CD4-positive, alpha-beta T cell treated with Interleukin-4 for 1 hour (primary cell): ENCODE measurements around the gene COL17A1.

Experiments
- DNase-seq, 2 donors: peaks; one replicate each; pipeline ENCODE4 v3.0.0-alpha.2; 2020 to 2022

Gene COL17A1

GRCh38 chr10:104092749-104093148 lies 7.1 kb upstream of the COL17A1 start:
- no peak for DNase-seq

- no peak for DNase-seq
These were observed 4.9 kb upstream of the COL17A1 start for GRCh38 chr10:104090611-104091010.

- DNase-seq = no peak
These were observed 3.9 kb upstream of the COL17A1 start for GRCh38 chr10:104089621-104090020.

GRCh38 chr10:104088239-104088638 lies 2.6 kb upstream of the COL17A1 start:
- no peak for DNase-seq

- DNase-seq = no peak
These were observed 1.1 kb downstream of the COL17A1 start for GRCh38 chr10:104084482-104085142.

GRCh38 chr10:104081998-104082397 lies 3.7 kb downstream of the COL17A1 start:
- no peak for DNase-seq

- DNase-seq = peak in 1 of 2 donors; percentile 31
These were observed 4.9 kb downstream of the COL17A1 start for GRCh38 chr10:104080762-104081161.

GRCh38 chr10:104077663-104078151 lies 8.0 kb downstream of the COL17A1 start:
- DNase-seq = no peak

GRCh38 chr10:104077247-104077646 lies 8.4 kb downstream of the COL17A1 start:
- DNase-seq = no peak

GRCh38 chr10:104076743-104077160 lies 8.9 kb downstream of the COL17A1 start:
- no peak for DNase-seq

- DNase-seq = no peak
These were observed 11.2 kb downstream of the COL17A1 start for GRCh38 chr10:104074505-104074904.

GRCh38 chr10:104072786-104073185 lies 12.9 kb downstream of the COL17A1 start:
- DNase-seq = no peak

GRCh38 chr10:104069613-104070012 lies 16.1 kb downstream of the COL17A1 start:
- no peak for DNase-seq

GRCh38 chr10:104067525-104067924 lies 18.2 kb downstream of the COL17A1 start:
- no peak for DNase-seq

GRCh38 chr10:104066945-104067344 lies 18.7 kb downstream of the COL17A1 start:
- DNase-seq = no peak

GRCh38 chr10:104065748-104066147 lies 19.9 kb downstream of the COL17A1 start:
- no peak for DNase-seq

- DNase-seq = no peak
These were observed 24.5 kb downstream of the COL17A1 start for GRCh38 chr10:104061196-104061595.

- DNase-seq = no peak
These were observed 26.3 kb downstream of the COL17A1 start for GRCh38 chr10:104059364-104059763.

GRCh38 chr10:104057717-104058116 lies 28.0 kb downstream of the COL17A1 start:
- DNase-seq = no peak

- no peak for DNase-seq
These were observed 28.9 kb downstream of the COL17A1 start for GRCh38 chr10:104056619-104057273.

- DNase-seq = no peak
These were observed 31.2 kb downstream of the COL17A1 start for GRCh38 chr10:104054430-104054829.

GRCh38 chr10:104053201-104053600 lies 32.5 kb downstream of the COL17A1 start:
- no peak for DNase-seq

- DNase-seq = no peak
These were observed 33.2 kb downstream of the COL17A1 start for GRCh38 chr10:104052431-104052830.

GRCh38 chr10:104049504-104050250 lies 36.0 kb downstream of the COL17A1 start:
- no peak for DNase-seq
